ENCODE measurements around the gene BICDL1.

DNA sequence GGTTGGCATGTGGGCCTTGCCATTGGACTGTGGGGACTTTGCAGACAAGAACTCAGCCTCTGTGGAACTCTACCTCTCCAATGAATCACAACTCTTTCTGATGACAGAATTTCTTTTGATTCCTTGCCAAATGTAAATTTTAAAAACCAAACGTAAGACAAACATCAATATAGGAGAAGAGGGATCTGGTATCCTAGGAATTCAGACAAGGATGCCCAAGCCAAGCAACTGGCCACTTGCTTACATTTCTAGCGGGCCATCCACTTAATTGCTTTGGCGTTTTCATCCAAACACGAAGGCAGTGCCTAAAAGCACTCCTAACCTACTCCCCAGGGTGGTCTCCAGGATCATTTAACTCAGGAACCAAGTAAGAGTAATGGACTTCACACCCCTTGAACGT, 150.9 kb downstream of the BICDL1 start:
- TF ChIP-seq, protein P1, sequence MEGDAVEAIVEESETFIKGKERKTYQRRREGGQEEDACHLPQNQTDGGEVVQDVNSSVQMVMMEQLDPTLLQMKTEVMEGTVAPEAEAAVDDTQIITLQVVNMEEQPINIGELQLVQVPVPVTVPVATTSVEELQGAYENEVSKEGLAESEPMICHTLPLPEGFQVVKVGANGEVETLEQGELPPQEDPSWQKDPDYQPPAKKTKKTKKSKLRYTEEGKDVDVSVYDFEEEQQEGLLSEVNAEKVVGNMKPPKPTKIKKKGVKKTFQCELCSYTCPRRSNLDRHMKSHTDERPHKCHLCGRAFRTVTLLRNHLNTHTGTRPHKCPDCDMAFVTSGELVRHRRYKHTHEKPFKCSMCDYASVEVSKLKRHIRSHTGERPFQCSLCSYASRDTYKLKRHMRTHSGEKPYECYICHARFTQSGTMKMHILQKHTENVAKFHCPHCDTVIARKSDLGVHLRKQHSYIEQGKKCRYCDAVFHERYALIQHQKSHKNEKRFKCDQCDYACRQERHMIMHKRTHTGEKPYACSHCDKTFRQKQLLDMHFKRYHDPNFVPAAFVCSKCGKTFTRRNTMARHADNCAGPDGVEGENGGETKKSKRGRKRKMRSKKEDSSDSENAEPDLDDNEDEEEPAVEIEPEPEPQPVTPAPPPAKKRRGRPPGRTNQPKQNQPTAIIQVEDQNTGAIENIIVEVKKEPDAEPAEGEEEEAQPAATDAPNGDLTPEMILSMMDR (IDR thresholded peaks at IDR 0.05), result no peak
- no peak for TF ChIP-seq POLR2A (IDR thresholded peaks at IDR 0.05)
- TF ChIP-seq POLR2AphosphoS5 (IDR thresholded peaks at IDR 0.05), result no peak
- no peak for TF ChIP-seq EP300 (IDR thresholded peaks at IDR 0.05)

Data from suprapubic skin (tissue), 4 donors.